Transverse colon (tissue), 4 donors: ENCODE data around the gene NT5DC3. TPM values are rescaled to one million over a fixed set of nuclear protein-coding genes. Genes with fewer than 3 reads are reported as not detected.

Source experiments
- DNase-seq: peaks from one replicate; pipeline ENCODE4 v3.0.0-alpha.2; 2019
- H3K27ac ChIP-seq, 4 donors: fragments of 200-600 bp; sonication (generic); 2 replicates each; pipeline ENCODE4 v1.5.1; 2016 to 2018; ENCODE audit warnings: inconsistent platforms in 4 of 4
- H3K27me3 ChIP-seq: fragments of 200-600 bp; sonication (generic); 2 replicates; pipeline ENCODE4 v1.5.1; 2017; ENCODE audit warnings: inconsistent platforms
- H3K36me3 ChIP-seq, 4 donors: fragments of 200-600 bp; sonication (generic); 2 replicates each; pipeline ENCODE4 v1.5.1; 2017 to 2019; ENCODE audit warnings: inconsistent platforms in 4 of 4
- H3K4me1 ChIP-seq, 4 donors: fragments of 200-600 bp; sonication (generic); 2 replicates each; pipeline ENCODE4 v1.5.1; 2017 to 2020; ENCODE audit warnings: inconsistent platforms in 4 of 4
- H3K4me3 ChIP-seq, 4 donors: fragments of 200-600 bp; sonication (generic); 1 replicate in 1 of 4; 2 replicates in 3 of 4; pipeline versions ENCODE4 v1.5.1 to v1.6.1; 2017 to 2019; ENCODE audit warnings: inconsistent platforms in 4 of 4
- H3K9me3 ChIP-seq, 2 donors: fragments of 200-600 bp; sonication (generic); 2 replicates each; pipeline ENCODE4 v1.5.1; 2017 to 2019; ENCODE audit warnings: inconsistent platforms in 2 of 2
- CTCF ChIP-seq, 5 experiments: fragments of 200-600 bp in 3 of 5; fragments of 450-650 bp in 2 of 5; sonication (generic) in 3 of 5; IDR thresholded peaks; 1 replicate in 2 of 5; 2 replicates in 3 of 5; pipeline ENCODE4 v1.5.1; 2016 to 2017; ENCODE audit warnings: antibody characterized with exemption in 5 of 5, inconsistent platforms in 3 of 5, mild to moderate bottlenecking in 2 of 5, moderate library complexity in 1 of 5
- EP300 ChIP-seq: sonication (generic); formaldehyde crosslinking; IDR thresholded peaks from one replicate; pipeline ENCODE4 v1.6.1; 2017; ENCODE audit warnings: antibody characterized with exemption, low read depth
- POLR2A ChIP-seq: fragments of 450-650 bp; IDR thresholded peaks from one replicate; pipeline ENCODE4 v1.6.1; 2016; ENCODE audit warnings: antibody characterized with exemption, mild to moderate bottlenecking, moderate library complexity
- POLR2AphosphoS5 ChIP-seq, 3 donors: sonication (generic); formaldehyde crosslinking; IDR thresholded peaks; one replicate each; pipeline ENCODE4 v1.6.1; 2016; ENCODE audit warnings: antibody characterized with exemption in 3 of 3
- WGBS, 2 donors: methylation state at CpG; one replicate each; pipeline ENCODE4 v1.1.5; 2018; ENCODE audit warnings: low coverage in 1 of 2; 5-methylcytosine and 5-hydroxymethylcytosine counted together
- in situ Hi-C, 4 donors: fragments of 200-750 bp; cut with MboI; loops; one replicate each; pipeline versions ENCODE4 v1.15.0 to v1.15.1; 2017; ENCODE audit warnings: low sequenced_read_pairs in 3 of 4, low pct_ligation_motif_present in 1 of 4, low pct_unique_long_range_greater_than_20kb in 1 of 4
- intact Hi-C: fragments of 100-400 bp; cut with DNase I; formaldehyde crosslinking; loops from one replicate; pipeline ENCODE4 v1.15.1; 2023; ENCODE audit warnings: low total_unique reads
- total RNA-seq, 4 donors: library from RNA; depleted of rRNA; stranded (reverse); fragments of >200 nt; gene quantifications; one replicate each; pipeline ENCODE4 v1.1.0, GENCODE V29; 2016

Gene NT5DC3
- total RNA-seq, 4 donors from 2014 or later, result 24.3 to 71.4 (median 54.8) TPM

GRCh38 chr12:103875666-103876065 lies 34.6 kb upstream of the NT5DC3 start:
- intact Hi-C loops (no loop called here), in situ Hi-C loops (no loop called here)
- 0% methylated on average over 1 of the region's 1 CpG for WGBS, 2 donors
- no peaks in the 10 kb centered on the region for H3K27me3 ChIP-seq
- no peaks in the 10 kb centered on the region for H3K36me3 ChIP-seq
- no peak overlapping the region for H3K27ac ChIP-seq
- no peaks in the 10 kb centered on the region for H3K4me1 ChIP-seq
- no peak overlapping the region for H3K4me3 ChIP-seq
- DNase-seq, result no peak
- TF ChIP-seq EP300 (no peak), POLR2A (no peak), POLR2AphosphoS5 (IDR thresholded peaks at IDR 0.05) (no peak), CTCF (IDR thresholded peaks at IDR 0.05) (no peak)
- no peaks in the 10 kb centered on the region for H3K9me3 ChIP-seq

GRCh38 chr12:103868215-103868614 lies 27.2 kb upstream of the NT5DC3 start:
- H3K4me1 ChIP-seq, result peaks cover 0 to 2% (median 0%) of the 10 kb centered on the region in 4 donors
- no peak overlapping the region for H3K4me3 ChIP-seq
- intact Hi-C loops, result loop anchor here (10.0 kb wide), 1 partner anchor 93 kb away; no protein-coding TSS in a partner anchor
- TF ChIP-seq EP300 (no peak), POLR2A (no peak), POLR2AphosphoS5 (IDR thresholded peaks at IDR 0.05) (peak in 1 of 3 donors; percentile 22), CTCF (IDR thresholded peaks at IDR 0.05) (no peak)
- H3K36me3 ChIP-seq, result no peaks in the 10 kb centered on the region
- peak overlapping the region; percentile 13 to 66 (median 60) for H3K27ac ChIP-seq
- no peaks in the 10 kb centered on the region for H3K9me3 ChIP-seq
- in situ Hi-C loops, result loop anchor here in 1 of 4 donors (25.0 kb wide), 1 partner anchor 231 kb away; no protein-coding TSS in a partner anchor
- DNase-seq, result no peak
- H3K27me3 ChIP-seq, result no peaks in the 10 kb centered on the region

- Histone ChIP-seq H3K4me1 (peaks cover 0 to 13% (median 5%) of the 10 kb centered on the region in 4 donors), H3K27me3 (no peaks in the 10 kb centered on the region), H3K36me3 (no peaks in the 10 kb centered on the region), H3K4me3 (no peak overlapping the region), H3K9me3 (no peaks in the 10 kb centered on the region), H3K27ac (peak overlapping the region in 1 of 4 donors; percentile 4)
- in situ Hi-C loops (loop anchor here in 1 of 4 donors (25.0 kb wide), 1 partner anchor 228 kb away; no protein-coding TSS in a partner anchor), intact Hi-C loops (loop anchor here (10.0 kb wide), 1 partner anchor 90 kb away; no protein-coding TSS in a partner anchor)
- DNase-seq, result no peak
- TF ChIP-seq EP300, result no peak
- no peak for TF ChIP-seq POLR2AphosphoS5 (IDR thresholded peaks at IDR 0.05)
- no peak for TF ChIP-seq CTCF (IDR thresholded peaks at IDR 0.05)
- TF ChIP-seq POLR2A, result no peak
- whole genome bisulfite sequencing, 2 donors, result 71 to 96% methylated on average over 1 of the region's 2 CpGs
Measured at GRCh38 chr12:103865151-103865730, 24.2 kb upstream of the NT5DC3 start.

- WGBS, 2 donors, result 89% methylated on average over 6 of the region's 6 CpGs; no CpG with 5 or more reads in 1 of the 2 donors
- H3K27me3 ChIP-seq, result no peaks in the 10 kb centered on the region
- in situ Hi-C loops, result loop anchor here in 1 of 4 donors (25.0 kb wide), 1 partner anchor 227 kb away; no protein-coding TSS in a partner anchor
- H3K27ac ChIP-seq, result peak overlapping the region in 1 of 4 donors; percentile 4
- no peak for TF ChIP-seq POLR2A
- no peak for TF ChIP-seq CTCF (IDR thresholded peaks at IDR 0.05)
- no peak for TF ChIP-seq POLR2AphosphoS5 (IDR thresholded peaks at IDR 0.05)
- TF ChIP-seq EP300, result no peak
- H3K36me3 ChIP-seq, result no peaks in the 10 kb centered on the region
- peaks cover 4 to 18% (median 8%) of the 10 kb centered on the region in 4 donors for H3K4me1 ChIP-seq
- no peak overlapping the region for H3K4me3 ChIP-seq
- intact Hi-C loops, result loop anchor here (10.0 kb wide), 1 partner anchor 90 kb away; no protein-coding TSS in a partner anchor
- DNase-seq, result no peak
- no peaks in the 10 kb centered on the region for H3K9me3 ChIP-seq
Measured at GRCh38 chr12:103864710-103865109, 23.7 kb upstream of the NT5DC3 start.
